Activated naive CD4-positive, alpha-beta T cell treated with Interleukin-2 at 50 U/mL for 16 hours (primary cell): ENCODE results near the gene IMMP2L.
"Not testable (repeated sequence)": the region's sequence is repeated elsewhere in the genome, so short reads cannot be mapped to it uniquely, and the experiment has no call there.

ENCODE experiments used
- DNase-seq: peaks from one replicate; pipeline ENCODE4 v3.0.0-alpha.2; 2020

The IMMP2L gene

DNA sequence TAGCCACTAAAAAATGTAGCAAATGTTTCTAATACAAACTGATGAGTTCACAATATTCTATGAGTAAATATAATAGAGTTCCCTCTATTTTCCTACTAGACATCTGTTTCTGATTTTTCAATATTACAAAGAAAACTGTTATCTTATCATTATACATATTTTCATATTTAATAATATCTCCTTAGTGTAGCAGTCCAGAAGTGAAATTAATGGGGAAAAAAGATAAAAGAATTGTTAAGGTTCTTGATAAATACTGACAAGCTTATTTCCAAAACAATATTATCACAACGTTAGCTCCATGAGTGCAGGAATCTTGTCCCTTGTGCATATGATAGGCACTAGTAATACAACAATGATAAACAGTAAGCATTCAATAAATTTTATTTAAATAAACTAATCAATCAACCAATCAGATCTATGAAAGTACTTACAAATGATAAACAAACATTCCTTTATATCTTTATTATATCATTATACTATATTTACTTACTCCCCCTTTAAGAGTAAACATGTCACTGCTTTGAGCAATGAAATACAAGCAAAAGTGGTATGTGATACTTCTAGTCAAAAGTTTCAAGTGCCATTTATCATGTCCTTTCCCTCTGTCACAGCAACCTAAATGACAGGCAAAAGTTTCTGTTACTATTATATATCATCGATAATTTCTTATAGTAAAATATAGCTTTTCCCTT is 103.1 kb downstream of the IMMP2L start:
- no peak for DNase-seq

DNA sequence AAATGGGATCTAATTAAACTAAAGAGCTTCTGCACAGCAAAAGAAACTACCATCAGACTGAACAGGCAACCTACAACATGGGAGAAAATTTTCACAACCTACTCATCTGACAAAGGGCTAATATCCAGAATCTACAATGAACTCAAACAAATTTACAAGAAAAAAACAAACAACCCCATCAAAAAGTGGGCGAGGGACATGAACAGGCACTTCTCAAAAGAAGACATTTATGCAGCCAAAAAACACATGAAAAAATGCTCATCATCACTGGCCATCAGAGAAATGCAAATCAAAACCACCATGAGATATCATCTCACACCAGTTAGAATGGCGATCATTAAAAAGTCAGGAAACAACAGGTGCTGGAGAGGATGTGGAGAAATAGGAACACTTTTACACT is 111.6 kb downstream of the IMMP2L start:
- DNase-seq, result not testable (repeated sequence)

DNA sequence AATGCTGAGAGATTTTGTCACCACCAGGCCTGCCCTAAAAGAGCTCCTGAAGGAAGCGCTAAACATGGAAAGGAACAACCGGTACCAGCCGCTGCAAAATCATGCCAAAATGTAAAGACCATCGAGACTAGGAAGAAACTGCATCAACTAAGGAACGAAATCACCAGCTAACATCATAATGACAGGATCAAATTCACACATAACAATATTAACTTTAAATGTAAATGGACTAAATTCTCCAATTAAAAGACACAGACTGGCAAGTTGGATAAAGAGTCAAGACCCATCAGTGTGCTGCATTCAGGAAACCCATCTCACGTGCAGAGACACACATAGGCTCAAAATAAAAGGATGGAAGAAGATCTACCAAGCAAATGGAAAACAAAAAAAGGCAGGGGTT is 114.8 kb downstream of the IMMP2L start:
- DNase-seq, result not testable (repeated sequence)

DNA sequence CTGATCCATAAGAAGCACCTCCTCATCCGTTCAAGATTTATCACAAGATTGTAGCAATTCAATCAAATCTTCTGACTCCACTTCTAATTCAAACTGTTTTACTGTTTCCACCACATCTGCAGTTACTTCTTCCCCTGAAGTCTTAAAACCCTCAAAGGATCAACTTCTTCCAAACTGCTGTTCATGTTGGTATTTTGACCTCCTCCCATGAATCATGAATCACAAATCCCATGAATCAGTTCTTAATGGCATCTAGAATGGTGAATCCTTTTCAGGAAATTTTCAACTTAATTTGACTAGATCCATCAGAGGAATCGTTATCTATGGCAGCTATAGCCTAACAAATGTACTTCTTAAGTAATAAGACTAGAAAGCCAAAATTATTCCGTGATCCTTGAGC is 122.3 kb downstream of the IMMP2L start:
- DNase-seq, result no peak

DNA sequence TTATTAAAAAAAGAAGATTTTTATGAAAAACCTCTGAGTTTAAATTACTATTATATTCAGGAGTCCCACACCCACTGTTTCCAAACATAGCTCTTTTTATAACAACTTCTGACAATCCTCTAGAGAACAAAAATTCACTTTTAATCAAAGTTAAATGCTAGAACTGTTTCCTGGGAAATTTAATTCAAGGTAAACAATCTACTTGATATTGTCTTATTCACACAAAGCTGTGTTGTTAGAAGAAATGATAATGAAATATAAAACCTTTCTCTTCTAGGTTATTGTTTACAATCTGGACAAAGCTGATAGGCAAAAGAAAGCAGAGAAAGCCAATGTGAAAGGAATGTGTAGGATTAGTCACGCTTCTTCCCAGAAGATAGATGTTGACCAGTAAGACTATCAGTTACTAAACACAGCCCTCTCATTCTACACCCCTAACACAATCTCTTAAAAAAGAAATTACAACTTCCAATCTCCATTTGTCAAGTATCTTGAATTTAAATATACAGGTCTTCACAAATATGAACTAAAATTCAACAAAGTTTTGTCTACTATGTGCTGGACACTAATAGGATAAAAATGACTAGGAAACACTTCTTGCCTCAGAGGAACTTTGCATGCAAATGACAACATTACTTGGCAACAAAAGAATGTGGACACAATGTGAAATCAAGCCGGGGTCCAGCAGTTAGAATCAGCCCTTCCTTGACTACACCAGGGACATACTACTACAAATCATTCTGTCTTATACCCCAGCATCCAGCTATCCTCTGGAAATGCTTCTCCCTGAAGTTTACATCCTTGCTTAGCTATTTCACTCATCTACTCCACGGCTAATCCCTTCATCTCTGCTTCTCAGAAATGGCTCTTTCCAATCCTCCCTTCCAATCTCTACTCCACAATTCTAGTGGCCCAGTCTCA is 123.7 kb downstream of the IMMP2L start:
- DNase-seq, result no peak

DNA sequence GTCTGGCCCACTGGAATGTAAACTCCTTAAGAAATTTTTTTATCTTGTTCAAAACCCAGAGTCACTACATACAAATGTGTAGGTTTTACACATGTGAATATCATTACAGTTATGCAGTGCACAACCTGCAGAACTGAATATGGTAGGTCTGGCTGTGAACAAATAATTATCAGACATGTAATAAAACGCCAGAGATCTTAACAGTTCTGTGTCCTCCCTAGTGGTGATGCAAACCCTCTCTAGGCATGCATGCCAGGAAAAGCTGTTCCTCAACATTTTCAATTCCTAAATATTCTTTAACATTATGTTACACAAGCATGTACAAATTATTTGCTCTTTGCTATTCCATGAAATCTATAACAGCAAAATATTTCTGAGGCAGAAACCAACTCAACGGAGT is 124.6 kb downstream of the IMMP2L start:
- no peak for DNase-seq

DNA sequence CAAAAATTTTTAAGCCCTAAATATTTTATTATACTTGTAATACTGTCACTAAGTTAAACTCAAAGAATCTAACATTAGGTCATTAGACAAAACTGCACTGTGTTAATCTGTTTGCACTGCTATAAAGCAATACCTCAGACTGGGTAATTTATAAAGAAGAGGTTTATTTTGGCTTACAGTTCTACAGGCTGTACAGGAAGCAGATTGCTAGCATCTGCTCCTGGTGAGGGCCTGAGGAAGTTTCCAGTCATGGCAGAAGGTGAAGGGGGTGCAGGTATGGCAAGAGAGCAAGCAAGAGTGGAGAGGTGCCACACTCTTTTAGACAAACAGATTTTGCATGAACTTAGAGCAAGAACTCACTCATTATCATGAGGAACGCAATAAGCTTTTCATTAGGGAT is 125.7 kb downstream of the IMMP2L start:
- DNase-seq, result no peak

DNA sequence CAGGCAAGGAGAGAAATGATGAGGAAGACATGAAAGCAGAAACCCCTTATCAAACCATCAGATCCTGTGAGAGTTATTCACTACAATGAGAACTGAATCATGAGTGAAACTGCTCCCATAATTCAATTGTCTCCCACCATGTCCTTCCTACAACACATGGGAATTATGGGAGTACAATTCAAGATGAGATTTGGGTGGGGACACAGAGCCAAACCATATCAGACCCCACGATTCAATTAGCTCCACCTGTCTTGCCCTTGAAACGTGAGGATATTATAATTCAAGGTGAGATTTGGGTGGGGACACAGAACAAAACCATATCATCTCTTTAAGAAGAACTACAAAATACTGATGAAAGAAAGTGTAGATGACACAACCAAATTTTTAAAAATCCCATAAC is 128.9 kb downstream of the IMMP2L start:
- DNase-seq, result no peak

DNA sequence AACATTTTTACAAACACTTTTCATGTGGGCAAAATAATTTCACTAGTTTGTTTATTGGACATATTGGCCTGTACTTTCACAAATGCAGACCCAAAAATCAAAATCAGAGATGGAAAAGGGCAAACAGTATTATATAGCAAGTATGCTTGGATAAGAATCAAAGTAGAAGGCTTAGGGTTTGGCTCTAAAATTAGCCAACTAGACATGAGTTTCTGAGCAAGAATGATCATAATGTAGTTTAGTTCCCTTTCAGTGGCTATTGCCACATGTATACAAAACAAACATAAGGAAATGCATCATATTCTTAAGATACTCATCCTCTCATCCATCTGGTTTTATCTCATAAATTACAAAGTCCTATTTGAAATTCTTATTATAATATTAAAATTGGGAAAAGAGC is 132.5 kb downstream of the IMMP2L start:
- no peak for DNase-seq

DNA sequence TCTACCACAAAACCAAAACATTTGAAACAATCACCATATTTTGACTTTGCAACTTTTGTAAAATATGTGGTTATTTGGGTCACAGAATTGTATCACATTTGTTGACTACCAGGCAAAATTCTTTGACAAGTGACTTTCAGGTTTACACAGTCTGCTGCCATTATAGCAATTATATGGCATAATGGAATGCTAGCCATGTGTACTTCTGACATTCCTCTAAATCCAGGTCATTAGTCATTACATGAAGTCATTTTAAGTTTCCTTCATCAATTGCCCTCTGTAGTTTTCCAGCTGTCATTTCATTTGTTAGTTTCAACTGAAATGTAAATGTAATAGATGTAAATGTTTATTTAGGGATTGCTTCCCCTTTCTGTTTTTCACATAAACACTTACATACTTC is 137.5 kb downstream of the IMMP2L start:
- DNase-seq, result no peak

DNA sequence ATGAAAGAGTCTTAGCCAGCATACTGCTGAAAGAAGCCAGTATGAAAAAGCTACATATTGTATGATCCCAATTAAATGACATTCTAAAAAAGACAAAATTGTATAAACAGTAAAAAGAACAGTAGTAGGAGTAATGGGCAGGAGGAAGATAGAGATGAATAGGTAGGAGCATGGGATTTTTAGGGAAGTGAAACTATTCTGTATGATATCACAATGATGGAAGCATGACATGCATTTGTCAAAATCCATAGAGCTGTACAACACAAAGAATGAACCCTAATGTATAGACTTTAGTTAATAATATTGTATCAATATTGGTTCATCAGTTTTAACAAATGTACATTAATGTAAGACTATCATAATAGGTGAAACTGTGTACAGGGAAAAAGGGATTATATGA is 147.9 kb downstream of the IMMP2L start:
- no peak for DNase-seq

DNA sequence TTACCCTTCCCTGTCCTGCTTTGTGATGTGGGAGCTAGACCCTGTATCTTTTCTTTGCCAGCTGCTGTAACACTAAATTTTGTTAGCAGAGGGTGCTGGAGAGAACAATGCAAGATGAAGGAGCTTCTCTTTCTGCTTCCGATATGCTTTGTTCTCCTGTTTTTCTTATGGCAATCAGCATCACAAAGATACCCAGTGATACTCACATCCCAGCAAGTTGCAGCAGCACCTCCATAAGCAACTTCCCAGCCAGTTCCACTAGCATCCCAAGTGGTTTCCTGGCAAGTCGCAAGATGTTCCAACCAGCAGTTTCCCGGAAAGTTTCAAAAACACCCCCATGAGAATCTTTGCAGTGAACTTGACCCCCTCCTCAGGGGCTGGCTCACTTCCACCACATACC is 148.6 kb downstream of the IMMP2L start:
- no peak for DNase-seq

DNA sequence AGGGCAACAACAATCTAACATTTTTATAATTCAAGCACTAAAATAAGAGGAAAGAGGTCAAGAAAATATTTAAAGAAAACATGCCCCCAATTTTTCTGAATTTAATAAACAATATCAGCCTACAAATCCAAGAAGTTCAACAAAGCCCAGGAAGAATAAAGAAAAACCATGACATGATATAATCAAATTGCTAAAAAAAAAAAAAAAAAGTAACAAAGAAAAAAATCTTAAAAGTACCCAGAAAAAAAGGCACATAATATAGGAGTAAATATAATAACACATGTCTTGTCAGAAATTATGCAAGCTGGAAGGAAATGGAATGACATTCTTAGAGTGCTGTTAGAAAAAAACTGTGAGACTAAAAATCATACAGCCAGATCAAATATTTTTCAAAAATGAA is 151.4 kb downstream of the IMMP2L start:
- DNase-seq, result no peak

DNA sequence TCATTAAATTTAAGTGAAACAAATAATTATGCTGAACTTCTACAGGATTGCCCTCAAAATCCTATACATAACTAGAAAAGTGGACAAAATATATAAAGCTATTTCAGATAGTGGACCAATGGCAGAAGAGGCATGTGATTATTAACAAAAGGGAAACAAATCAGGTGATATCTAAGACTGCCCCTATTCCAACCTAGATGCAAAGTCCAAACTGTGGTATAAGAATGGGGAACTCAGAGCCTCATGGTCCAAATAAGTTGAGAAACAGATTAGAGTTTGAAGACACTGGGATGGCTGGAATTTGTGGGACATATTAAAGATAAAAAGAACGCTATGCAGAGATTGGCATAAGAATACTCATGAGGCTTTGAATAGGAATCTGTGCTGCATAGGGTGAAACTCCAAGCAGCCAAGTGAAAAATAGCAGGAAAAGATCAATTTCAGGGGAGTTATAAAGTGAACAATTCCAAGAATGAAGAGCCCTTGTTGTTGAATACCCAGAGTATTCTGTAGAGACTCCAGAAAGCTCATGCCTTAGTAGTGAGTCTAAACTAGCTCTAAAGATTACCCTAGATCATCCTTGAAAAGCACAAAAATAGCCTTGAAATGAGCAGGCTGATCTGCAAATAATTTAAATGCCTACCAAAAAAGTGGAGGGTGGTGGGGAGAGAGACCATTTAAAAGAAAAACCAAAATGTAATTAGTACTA is 152.4 kb downstream of the IMMP2L start:
- DNase-seq, result no peak

DNA sequence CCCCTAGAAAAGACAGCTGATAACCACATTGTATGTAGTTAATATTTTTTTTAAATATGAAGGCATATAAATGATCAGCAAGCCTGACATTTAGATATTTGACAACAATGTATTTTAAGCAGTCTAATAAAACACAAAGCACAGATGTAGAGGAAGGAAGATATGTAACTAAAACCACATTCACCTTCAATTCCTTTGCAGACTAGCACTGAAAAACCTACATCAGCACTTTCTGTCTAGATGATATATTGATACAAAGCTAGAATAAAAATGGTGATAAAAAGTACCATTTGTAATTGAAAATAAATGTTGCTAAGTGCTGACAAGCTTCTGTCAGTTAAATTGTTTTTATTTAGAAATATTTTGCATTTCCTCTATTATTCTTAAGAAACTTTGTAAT is 153.6 kb downstream of the IMMP2L start:
- DNase-seq, result no peak

DNA sequence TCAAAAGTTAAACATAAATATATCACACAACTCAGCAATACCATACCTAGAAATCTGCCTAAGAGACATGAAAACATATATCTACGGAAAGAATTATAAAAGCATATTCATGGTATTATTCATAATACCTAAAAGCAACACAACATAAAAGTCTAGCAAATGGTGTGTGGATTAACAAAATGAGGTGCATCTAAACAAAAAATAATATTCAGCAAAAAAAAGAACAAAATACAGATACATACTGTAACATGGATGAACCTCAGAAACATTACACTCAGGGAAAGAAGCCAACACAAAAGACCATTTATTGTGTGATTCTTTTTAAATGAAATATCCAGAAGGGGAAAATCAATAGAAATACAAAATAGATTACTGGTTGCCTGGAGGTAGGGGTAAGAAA is 155.0 kb downstream of the IMMP2L start:
- no peak for DNase-seq

DNA sequence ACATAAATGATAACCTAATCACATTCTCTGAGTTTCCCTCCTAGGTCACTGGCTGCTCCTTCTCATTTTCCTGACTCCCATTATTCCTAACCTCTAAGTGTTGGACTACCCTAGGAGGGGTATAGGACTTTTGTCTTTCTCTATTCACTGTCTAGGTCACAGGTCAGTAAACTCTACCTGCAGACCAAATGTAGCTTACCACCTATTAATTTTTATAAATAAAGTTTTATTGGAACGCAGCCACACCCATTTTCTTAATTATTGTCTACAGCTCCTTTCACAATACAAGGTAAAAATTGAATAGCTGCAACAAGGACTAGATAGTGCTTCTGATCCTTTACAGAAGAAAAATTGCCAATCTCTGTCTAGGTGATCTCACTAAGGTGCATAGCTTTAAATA is 156.7 kb downstream of the IMMP2L start:
- no peak for DNase-seq

DNA sequence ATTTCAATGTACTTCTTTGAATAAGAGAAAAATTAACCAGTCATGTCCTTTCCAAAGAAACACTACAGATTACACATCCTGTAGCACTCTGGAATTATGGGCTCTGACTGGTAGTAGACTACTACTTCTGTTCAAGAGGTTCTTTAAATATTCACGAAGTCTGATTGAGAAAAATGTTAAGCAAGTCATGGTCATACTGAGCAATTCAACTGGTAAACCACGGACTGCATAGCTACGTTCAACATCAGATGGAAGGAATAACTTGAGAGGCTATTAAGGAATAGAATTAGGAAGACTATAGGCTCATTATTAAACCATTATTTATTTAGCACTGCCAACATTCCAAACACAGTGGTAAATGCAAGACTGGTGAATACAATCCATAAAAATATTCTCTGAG is 160.8 kb downstream of the IMMP2L start:
- DNase-seq, result no peak

DNA sequence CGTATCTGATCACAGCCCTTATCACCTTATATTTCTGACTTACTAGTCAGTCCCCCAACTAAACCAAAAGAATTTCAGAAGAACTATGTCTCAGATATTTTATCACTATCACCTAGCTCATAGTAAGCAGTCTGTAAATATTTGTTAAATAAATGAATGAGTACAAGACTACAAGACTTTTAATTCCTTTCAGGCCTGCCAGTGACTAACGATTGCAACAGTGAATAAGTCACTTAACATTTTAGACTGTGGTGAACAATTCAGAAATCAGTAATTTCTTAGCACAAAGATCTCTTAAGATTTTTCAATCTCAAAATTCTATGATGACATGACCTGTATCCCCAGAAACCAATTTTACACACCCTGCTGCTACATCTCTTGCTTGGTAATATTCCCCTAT is 162.2 kb downstream of the IMMP2L start:
- no peak for DNase-seq

DNA sequence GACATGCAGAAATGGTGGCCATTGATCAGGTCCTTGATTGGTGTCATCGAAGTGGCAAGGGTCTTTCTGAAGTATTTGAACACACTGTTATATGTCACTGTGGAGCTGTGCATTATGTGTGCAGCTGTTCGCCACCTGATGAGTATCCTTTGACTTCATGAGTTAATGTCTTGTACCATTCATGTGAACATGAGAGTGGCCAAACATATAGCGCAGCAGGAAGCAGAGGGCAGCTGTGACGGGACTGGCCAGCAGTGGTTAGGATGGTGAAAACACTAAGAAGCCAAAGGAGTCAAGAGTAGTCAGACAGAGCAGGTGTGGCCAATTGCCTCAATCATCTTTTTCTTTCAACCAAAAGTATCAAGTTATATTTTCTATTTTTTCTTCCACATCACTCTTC is 167.4 kb downstream of the IMMP2L start:
- DNase-seq, result no peak

DNA sequence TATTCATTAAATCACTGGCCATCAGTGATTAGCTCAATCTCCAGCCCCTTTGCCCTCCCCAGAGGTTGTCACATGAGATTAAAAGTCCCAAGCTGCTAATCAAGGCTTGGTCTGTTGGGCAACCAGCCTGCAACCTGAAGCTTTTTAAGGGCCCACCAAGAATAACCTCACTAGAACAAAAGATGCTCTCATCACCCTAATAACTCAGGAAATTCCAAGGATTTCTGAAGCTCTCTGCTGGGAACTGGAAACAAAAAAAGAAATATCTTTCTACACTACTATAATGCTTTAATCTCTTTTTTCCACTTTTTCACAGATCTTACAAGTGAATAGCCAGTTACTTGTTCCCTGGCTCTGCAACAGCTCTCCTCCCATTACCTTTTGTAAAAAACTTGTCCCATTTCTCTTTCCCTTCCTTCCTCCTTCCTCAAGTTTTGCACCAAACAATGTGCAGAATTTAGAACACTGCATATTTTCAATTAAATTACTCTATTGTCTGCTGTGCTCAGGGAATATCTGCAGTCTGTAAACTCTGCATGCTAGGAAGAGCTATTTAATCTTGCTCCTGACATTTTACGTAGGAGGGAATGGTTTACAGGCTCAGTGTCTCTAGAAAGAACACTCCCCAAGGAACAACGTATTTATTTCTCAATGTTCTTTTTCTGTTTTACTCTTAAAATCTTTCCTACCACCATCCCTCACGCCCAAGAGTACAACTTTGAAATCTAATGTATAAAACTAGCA is 169.1 kb downstream of the IMMP2L start:
- no peak for DNase-seq

DNA sequence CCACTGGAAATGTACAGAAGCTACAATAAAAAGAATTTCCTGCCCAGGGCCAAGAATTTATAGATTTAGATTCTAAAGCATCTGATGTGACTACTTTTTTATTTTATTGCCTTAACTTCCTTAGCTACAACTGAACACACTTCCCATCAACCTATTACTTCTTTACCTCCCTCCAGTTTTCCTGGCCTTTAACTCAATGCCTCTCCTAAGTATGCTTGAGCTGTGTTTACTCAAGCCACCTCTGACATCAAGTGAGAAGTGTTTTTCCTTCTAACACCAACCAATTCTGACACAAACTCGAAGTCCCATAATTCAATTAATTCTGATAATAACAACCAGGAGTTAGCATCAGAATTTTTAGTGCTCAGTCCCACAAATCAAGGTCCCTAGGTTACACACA is 170.0 kb downstream of the IMMP2L start:
- no peak for DNase-seq

DNA sequence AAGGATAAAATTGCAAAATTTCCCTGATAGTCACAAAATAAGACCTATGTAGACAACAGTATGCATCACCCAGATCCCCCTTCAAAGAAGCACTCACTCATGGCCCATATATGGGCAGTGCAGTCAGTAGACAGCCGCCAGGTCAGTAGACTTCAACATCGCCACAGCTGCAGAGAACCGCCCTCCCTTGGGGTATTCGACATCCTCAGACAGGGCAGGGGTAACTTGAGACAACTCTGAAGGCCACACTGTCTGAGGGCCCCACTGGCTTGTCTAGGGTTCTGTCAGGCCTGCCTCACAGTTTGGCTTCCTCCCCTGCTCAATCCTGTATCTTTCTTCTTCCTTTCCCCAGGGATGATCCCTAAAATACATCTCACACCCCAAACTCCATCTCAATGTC is 172.3 kb downstream of the IMMP2L start:
- DNase-seq, result no peak
